ENCODE measurements around the gene PTPRG. TPM values are rescaled to one million over a fixed set of nuclear protein-coding genes. Genes with fewer than 3 reads are reported as not detected.

Gene PTPRG
- total RNA-seq, 3 donors from 2014 or later (not counting 1 experiment from before 2014, with no cell fraction given), result 1.0 to 2.9 (median 2.5) TPM

DNA sequence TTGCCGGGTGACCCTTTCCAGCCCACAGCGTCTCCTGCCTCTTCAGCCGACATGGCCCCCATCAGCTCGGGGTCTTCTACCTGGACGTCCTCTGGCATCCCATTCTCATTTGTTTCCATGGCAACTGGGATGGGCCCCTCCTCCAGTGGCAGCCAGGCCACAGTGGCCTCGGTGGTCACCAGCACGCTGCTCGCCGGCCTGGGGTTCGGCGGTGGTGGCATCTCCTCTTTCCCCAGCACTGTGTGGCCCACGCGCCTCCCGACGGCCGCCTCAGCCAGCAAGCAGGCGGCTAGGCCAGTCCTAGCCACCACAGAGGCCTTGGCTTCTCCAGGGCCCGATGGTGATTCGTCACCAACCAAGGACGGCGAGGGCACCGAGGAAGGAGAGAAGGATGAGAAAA lies 641.8 kb downstream of the PTPRG start:
- Mint-ChIP-seq H3K4me1 (peaks cover 0 to 3% of the 10 kb centered on the region in 2 donors), H3K4me3 (no peak overlapping the region), H3K9me3 (no peaks in the 10 kb centered on the region), H3K27me3 (ENCODE audit: low read depth in 2 of 2) (peaks cover 0 to 5% of the 10 kb centered on the region in 2 donors), H3K36me3 (no peaks in the 10 kb centered on the region), H3K27ac (no peak overlapping the region)
- Histone ChIP-seq H3K9me3 (ENCODE audit: control insufficient read depth, insufficient read depth, low read length) (no peaks in the 10 kb centered on the region), H3K4me3 (ENCODE audit: low read length) (no peak overlapping the region), H3K27me3 (ENCODE audit: control insufficient read depth, insufficient read depth, low read length) (no peaks in the 10 kb centered on the region), H3K27ac (ENCODE audit: low read length) (no peak overlapping the region), H3K4me1 (ENCODE audit: control insufficient read depth, insufficient read depth, low read length) (no peaks in the 10 kb centered on the region), H3K36me3 (ENCODE audit: control insufficient read depth, insufficient read depth, low read length) (no peaks in the 10 kb centered on the region)
- 93% methylated on average over 22 of the region's 22 CpGs for WGBS (ENCODE audit: insufficient coverage)
- TF ChIP-seq, protein P1, sequence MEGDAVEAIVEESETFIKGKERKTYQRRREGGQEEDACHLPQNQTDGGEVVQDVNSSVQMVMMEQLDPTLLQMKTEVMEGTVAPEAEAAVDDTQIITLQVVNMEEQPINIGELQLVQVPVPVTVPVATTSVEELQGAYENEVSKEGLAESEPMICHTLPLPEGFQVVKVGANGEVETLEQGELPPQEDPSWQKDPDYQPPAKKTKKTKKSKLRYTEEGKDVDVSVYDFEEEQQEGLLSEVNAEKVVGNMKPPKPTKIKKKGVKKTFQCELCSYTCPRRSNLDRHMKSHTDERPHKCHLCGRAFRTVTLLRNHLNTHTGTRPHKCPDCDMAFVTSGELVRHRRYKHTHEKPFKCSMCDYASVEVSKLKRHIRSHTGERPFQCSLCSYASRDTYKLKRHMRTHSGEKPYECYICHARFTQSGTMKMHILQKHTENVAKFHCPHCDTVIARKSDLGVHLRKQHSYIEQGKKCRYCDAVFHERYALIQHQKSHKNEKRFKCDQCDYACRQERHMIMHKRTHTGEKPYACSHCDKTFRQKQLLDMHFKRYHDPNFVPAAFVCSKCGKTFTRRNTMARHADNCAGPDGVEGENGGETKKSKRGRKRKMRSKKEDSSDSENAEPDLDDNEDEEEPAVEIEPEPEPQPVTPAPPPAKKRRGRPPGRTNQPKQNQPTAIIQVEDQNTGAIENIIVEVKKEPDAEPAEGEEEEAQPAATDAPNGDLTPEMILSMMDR (IDR thresholded peaks at IDR 0.05), result no peak
- intact Hi-C loops (cut with micrococcal nuclease), result loop anchor here (5.0 kb wide), 1 partner anchor 1614 kb away; the partner anchor contains the start of gene C3orf49
- no peak for DNase-seq
- no peak for ATAC-seq

DNA sequence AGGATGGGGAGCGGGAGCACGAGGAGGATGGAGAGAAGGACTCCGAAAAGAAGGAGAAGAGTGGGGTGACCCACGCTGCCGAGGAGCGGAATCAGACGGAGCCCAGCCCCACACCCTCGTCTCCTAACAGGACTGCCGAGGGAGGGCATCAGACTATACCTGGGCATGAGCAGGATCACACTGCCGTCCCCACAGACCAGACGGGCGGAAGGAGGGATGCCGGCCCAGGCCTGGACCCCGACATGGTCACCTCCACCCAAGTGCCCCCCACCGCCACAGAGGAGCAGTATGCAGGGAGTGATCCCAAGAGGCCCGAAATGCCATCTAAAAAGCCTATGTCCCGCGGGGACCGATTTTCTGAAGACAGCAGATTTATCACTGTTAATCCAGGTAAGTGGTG lies 642.2 kb downstream of the PTPRG start:
- no peak for DNase-seq
- TF ChIP-seq, protein P1 (IDR thresholded peaks at IDR 0.05), result no peak
- no peak overlapping the region for H3K4me3 Mint-ChIP-seq

DNA sequence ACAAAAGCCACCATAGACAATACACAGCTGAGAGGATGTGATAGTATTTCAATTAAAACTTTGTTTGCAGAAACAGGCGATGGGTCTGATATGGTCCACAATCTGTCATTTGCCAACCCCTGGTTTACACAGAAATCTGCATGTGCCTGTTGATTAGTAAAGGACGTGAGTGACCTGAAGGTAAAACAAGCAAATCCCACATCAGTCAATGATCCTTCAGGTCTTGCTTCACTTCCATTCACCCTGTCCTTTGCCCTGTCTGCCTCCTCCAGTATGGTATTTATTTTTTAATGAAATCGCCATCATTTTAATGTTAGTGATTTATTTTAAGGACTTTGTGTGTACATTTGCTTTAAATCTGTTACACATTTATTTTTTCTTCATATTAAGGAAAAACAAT lies 645.8 kb downstream of the PTPRG start:
- H3K4me3 ChIP-seq (ENCODE audit: low read length), result no peak overlapping the region
- ATAC-seq (no peak), DNase-seq (no peak)
- Mint-ChIP-seq H3K4me3 (no peak overlapping the region), H3K27ac (no peak overlapping the region), H3K36me3 (no peaks in the 10 kb centered on the region), H3K4me1 (peaks cover 0 to 3% of the 10 kb centered on the region in 2 donors), H3K9me3 (no peaks in the 10 kb centered on the region), H3K27me3 (ENCODE audit: low read depth in 2 of 2) (peaks cover 0 to 5% of the 10 kb centered on the region in 2 donors)
- 95% methylated on average over 2 of the region's 3 CpGs for WGBS (ENCODE audit: insufficient coverage)
- no peaks in the 10 kb centered on the region for H3K4me1 ChIP-seq (ENCODE audit: control insufficient read depth, insufficient read depth, low read length)
- no peaks in the 10 kb centered on the region for H3K9me3 ChIP-seq (ENCODE audit: control insufficient read depth, insufficient read depth, low read length)
- H3K36me3 ChIP-seq (ENCODE audit: control insufficient read depth, insufficient read depth, low read length), result no peaks in the 10 kb centered on the region
- intact Hi-C loops (cut with micrococcal nuclease), result no loop called here
- H3K27me3 ChIP-seq (ENCODE audit: control insufficient read depth, insufficient read depth, low read length), result no peaks in the 10 kb centered on the region
- TF ChIP-seq, protein P1 (IDR thresholded peaks at IDR 0.05), result no peak
- no peak overlapping the region for H3K27ac ChIP-seq (ENCODE audit: low read length)

More for the DNA sequence above, 642.2 kb downstream of the PTPRG start:
- Histone ChIP-seq H3K4me3 (ENCODE audit: low read length) (no peak overlapping the region), H3K27me3 (ENCODE audit: control insufficient read depth, insufficient read depth, low read length) (no peaks in the 10 kb centered on the region), H3K4me1 (ENCODE audit: control insufficient read depth, insufficient read depth, low read length) (no peaks in the 10 kb centered on the region), H3K36me3 (ENCODE audit: control insufficient read depth, insufficient read depth, low read length) (no peaks in the 10 kb centered on the region), H3K27ac (ENCODE audit: low read length) (no peak overlapping the region), H3K9me3 (ENCODE audit: control insufficient read depth, insufficient read depth, low read length) (no peaks in the 10 kb centered on the region)
- Mint-ChIP-seq H3K27ac (no peak overlapping the region), H3K4me1 (peaks cover 0 to 3% of the 10 kb centered on the region in 2 donors), H3K27me3 (ENCODE audit: low read depth in 2 of 2) (peaks cover 0 to 5% of the 10 kb centered on the region in 2 donors), H3K9me3 (no peaks in the 10 kb centered on the region), H3K36me3 (no peaks in the 10 kb centered on the region)
- ATAC-seq, result no peak
- 91% methylated on average over 19 of the region's 19 CpGs for WGBS (ENCODE audit: insufficient coverage)
- intact Hi-C loops (cut with micrococcal nuclease), result loop anchor here (5.0 kb wide), 1 partner anchor 1614 kb away; the partner anchor contains the start of gene C3orf49

DNA sequence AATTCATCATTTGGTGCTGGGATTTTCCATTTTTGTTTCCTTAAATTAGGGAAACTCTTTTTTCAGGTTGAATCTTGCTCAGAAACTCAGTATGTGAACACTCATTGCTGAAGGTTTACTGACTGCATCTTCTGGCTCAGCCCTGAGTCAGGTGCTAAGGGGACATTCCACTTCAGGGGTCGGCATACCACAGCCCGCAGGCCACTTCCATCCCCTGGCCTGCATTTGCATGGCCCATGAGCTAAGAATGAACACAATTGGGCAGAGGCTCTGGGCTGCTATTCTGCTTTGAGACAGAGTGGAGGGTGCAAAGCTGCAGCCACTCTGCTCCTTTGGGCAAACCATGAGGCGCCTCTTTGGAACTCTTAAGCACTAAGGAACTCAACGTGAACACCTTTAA lies 647.0 kb downstream of the PTPRG start:
- Histone ChIP-seq H3K9me3 (ENCODE audit: control insufficient read depth, insufficient read depth, low read length) (no peaks in the 10 kb centered on the region), H3K27ac (ENCODE audit: low read length) (no peak overlapping the region), H3K27me3 (ENCODE audit: control insufficient read depth, insufficient read depth, low read length) (no peaks in the 10 kb centered on the region), H3K4me3 (ENCODE audit: low read length) (no peak overlapping the region), H3K4me1 (ENCODE audit: control insufficient read depth, insufficient read depth, low read length) (no peaks in the 10 kb centered on the region), H3K36me3 (ENCODE audit: control insufficient read depth, insufficient read depth, low read length) (no peaks in the 10 kb centered on the region)
- TF ChIP-seq, protein P1 (IDR thresholded peaks at IDR 0.05), result no peak
- Mint-ChIP-seq H3K4me1 (no peaks in the 10 kb centered on the region), H3K36me3 (no peaks in the 10 kb centered on the region), H3K27me3 (ENCODE audit: low read depth in 2 of 2) (no peaks in the 10 kb centered on the region), H3K27ac (no peak overlapping the region), H3K4me3 (no peak overlapping the region), H3K9me3 (no peaks in the 10 kb centered on the region)
- 92% methylated on average over 4 of the region's 4 CpGs for WGBS (ENCODE audit: insufficient coverage)
- ATAC-seq, result no peak
- intact Hi-C loops (cut with micrococcal nuclease), result no loop called here
- no peak for DNase-seq

All from natural killer cell (primary cell).